CD4-positive, alpha-beta T cell treated with Interleukin-15 for 1 hour (primary cell): ENCODE measurements around the gene NANOS1.

ENCODE experiments used
- DNase-seq: peaks from one replicate; pipeline ENCODE4 v3.0.0-alpha.2; 2020

The NANOS1 gene

DNA sequence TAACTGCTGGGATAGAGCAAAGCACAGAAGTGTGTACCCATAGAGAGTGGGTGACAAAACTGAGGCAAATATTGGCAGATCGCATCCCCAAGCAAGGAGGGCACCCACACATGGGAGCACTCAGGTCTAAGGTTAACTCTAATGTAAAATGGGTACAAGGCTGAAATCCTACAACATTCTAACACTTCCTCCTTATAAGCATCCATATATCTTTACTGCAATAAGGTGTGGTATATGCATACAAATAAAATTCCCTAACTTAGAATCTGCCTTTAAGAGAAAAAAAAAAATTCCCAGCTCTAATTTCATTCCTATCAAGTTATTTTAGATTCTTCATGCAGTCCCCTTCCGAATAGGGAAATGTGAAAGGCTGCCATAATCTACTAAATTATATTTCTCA is 32.4 kb downstream of the NANOS1 start:
- DNase-seq = no peak

DNA sequence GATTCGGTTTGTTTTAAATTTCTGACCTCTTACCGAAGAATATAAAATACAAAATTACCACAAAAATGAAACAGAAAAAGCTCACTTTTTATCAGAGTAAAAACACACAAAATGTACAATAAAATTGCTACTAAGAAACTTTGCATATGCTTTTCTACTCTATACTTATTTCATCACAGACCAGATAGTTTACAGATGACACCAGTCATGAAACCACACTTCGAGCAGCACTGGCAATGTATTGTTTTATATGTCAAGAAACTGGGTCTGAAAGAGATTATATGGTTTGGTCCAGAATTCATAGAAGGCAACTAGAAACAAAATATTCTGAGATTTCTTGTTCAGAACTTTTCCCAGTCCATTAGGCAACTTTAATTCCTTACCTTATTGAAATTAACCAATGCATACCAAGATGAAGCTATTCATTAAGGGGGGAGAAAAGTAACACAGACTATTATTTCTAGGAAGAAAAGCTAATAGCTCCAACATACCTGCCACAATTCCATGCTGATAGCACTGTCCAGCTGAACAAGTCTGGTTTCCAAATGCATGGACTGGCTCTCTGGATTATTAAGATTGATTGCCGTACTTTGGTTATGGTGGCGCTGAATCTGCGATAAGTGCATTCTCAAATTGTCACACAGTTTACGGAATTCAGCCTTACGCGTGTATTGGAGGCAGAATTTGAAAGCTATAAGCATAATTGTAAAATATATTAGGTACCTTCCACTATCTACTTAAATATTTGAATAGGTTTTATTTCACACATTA is 41.1 kb downstream of the NANOS1 start:
- DNase-seq = no peak

DNA sequence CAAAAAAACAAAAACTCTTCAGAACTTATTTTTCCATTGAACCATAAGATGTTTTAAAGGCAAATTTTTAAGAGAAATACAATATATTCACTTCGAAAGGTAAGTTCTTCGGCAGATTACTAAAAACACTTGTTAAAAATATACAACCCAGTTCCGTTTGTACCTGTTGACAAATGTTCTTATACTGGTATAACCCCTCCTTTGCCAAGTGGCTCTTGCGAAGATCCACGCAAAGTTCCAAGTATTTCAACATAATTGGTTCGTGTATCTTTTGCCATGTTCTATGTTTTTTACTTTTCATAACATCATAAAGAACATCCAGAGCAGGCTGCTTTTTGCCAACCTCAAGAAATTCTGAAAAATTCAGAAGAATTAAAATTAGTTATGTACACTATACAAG is 44.1 kb downstream of the NANOS1 start:
- no peak for DNase-seq

DNA sequence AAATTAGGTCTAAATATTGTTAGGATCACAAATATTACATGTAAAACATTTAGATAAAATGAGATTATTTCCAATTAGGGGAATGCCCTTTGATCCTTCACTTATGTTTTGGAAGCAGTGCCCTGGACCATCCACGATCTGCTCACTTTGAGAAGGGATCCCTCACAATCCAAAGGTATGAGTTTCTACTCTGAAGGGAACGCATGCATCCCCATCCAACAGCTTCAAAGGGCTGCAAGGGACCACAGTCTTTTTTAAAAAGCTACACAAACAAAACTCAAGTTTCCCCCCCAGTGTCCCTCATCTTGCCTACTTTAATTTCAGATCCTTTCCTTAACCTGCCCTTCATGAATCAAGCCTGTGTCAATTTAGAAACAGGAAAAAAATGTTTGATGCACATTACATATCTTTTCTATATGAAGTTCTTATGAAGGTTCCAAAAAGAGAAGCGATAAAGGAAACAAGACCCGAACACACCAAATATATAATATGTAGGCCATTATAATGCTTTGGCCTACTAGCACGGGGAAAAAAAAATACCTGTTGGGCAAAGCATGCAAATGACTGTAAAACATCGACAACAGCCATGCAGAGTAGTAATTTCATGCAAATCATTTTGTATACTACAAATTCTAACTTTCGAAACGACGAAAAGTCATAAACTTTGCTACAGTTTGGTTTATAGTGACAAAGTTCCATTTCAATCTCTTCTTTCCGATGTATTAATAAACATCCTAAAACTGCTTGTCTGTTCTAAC is 49.1 kb downstream of the NANOS1 start:
- no peak for DNase-seq

DNA sequence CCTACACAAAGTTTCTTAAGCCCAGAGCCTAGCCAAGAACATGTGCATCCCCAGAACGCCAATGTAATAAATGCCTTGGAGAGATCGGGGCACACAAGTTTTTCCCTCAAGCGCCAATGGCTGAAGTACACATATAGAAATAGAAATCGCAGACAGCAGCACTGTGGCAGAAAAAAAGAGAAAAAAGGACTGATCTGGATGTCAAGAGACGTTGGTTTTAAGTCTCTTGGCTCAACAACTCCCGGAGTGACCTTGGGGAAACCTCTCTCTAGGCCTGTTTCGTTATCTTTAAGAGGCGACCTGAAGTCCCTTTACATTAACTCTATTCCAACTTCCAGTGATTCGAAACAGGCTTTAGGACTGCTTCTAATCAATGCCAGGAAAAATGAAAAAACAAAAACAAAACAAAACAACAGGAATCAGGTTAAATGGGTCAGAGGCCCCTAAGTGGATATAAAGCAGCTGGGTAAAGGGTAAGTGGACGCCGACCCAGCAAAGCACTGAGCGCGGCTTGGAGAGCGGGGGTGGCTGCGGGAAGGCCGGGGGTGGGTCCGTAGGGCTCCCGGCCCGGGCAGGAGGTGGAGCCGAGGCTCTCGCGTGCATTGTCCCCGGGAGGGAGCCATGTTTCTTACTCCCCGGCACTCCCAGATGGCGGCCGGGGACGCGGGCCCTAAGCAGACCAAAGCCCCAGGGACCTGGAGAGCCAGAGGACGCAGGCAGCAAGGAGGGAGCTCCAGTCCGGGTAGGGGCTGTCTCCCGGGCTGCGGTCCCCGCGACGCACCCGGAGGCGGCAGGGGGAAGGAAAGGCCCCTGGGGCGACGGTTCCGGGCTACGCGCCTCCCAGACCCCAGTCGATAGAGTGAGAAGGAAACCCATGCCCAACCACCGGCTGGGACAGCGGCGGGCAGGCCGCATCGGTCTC is 50.3 kb downstream of the NANOS1 start:
- DNase-seq = peak; percentile 64

DNA sequence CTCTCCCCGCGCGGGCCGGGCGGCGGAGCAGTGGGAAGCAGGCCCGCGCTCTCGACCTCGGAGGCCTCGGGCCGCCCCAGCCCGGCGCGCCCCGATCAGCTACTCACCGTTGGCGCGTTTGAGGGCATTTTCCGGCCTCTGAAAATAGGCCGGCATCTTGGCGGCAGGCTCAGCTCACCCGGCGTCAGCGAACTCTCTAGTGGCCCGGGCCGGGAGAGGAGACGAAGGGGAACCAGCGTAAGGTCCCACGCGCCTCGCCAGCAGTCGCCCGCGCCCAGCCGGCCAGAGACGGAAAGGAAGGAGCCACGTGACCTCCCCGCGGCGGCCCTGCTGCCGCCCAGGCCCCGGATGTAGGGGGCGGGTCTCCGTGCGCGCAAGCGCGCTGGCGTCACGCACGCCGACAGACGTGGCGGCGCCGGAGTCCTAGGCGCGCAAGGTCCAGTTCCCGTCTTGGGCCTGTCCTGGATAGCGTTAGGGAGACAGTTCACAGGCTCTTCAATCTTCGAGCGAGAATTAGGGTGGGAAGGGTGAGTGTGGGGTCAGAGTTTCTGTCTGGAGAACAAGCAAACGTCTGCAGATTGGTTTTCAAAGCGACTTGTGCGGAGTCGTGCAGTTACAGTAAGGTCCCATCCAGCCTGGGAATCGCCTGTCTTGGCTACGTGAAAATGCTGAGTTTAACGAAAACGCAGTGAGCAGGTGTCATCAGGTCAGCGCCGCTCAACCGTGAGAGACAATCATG is 51.2 kb downstream of the NANOS1 start, which contains the start of gene EIF3A:
EIF3A (minus strand) TSS at position 297 of the 739 bp plus-strand sequence; CDS start at position 156, 141 bp downstream.
- peak; percentile 91 for DNase-seq
